AG09309 (cell line): ENCODE results near the gene CEMIP.

Experiments
- DNase-seq: peaks from one replicate; pipeline ENCODE4 v3.0.0-alpha.2; 2010; ENCODE audit warnings: low read depth
- H3K4me3 ChIP-seq: 2 replicates; pipeline ENCODE4 v1.5.1; 2011; ENCODE audit warnings: mild to moderate bottlenecking, low read depth, low read length, moderate library complexity; ENCODE audit not compliant: control insufficient read depth
- TF ChIP-seq, protein P1 (sequence below): IDR thresholded peaks from 2 replicates; pipeline ENCODE4 v1.5.1; 2011; ENCODE audit warnings: mild to moderate bottlenecking, low read depth, low read length, inconsistent platforms; ENCODE audit not compliant: insufficient read depth, control insufficient read depth; ENCODE audit errors: missing control alignments

CEMIP gene

DNA sequence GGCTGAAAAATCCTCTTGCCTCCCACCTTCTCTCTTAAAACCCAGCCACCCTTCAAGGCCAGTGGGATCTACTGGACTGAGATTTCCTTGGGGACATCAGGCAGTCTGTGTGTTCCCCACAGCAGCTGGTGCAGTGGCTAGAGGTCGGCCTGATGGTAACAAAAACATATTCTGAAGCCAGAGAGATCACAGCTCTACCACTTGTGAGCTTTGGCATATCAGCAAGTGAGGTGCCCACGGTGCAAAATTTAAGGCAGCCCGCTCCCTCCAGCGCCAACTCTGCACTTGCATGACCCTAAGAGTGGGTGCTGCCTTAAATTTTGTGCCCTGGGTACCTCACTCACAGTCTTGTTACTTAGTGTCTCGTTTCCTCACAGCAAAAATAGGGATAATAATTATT lies 113.2 kb downstream of the CEMIP start:
- no peak for DNase-seq
- no peak overlapping the region for H3K4me3 ChIP-seq
- TF ChIP-seq, protein P1, sequence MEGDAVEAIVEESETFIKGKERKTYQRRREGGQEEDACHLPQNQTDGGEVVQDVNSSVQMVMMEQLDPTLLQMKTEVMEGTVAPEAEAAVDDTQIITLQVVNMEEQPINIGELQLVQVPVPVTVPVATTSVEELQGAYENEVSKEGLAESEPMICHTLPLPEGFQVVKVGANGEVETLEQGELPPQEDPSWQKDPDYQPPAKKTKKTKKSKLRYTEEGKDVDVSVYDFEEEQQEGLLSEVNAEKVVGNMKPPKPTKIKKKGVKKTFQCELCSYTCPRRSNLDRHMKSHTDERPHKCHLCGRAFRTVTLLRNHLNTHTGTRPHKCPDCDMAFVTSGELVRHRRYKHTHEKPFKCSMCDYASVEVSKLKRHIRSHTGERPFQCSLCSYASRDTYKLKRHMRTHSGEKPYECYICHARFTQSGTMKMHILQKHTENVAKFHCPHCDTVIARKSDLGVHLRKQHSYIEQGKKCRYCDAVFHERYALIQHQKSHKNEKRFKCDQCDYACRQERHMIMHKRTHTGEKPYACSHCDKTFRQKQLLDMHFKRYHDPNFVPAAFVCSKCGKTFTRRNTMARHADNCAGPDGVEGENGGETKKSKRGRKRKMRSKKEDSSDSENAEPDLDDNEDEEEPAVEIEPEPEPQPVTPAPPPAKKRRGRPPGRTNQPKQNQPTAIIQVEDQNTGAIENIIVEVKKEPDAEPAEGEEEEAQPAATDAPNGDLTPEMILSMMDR = no peak

DNA sequence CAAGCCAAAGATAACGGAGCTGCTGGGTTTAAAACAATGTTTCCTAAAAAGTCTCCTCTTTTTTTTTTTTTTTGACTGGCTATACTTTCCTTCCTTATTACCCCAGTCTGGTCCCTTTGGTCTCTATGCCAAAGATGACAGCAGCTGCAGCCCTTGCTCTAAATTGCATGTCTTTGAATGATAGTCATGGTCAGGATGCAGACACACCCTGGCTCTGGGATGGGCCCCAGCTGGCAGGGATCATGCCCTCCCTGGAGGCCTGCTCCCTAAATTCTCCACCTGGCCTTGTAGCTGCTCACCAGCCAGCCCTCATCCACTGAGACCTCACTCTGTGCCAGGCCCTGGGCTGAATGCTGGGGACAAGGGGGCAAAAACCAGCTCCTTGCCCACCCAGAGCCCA lies 114.6 kb downstream of the CEMIP start:
- TF ChIP-seq, protein P1 = no peak
- DNase-seq = no peak
- no peak overlapping the region for H3K4me3 ChIP-seq

- no peak overlapping the region for H3K4me3 ChIP-seq
- no peak for DNase-seq
- TF ChIP-seq, protein P1 = no peak
These were observed 115.9 kb downstream of the CEMIP start for GRCh38 chr15:80895091-80895490.

DNA sequence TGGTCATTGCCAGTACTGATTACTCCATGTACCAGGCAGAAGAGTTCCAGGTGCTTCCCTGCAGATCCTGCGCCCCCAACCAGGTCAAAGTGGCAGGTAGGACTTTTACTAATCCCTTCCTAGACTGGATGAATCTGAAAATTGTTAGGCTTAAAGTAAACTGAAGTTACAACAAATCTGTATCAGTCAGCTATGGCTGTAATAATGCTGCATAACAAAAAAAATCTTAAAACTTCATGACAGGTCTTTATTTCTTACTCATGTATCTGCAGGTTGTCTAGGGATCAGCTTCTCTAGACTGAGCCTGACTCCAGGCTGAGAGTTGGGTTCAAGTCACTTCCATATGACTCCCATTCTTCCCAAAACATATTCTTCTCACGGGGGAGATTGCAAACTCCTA lies 116.8 kb downstream of the CEMIP start:
- H3K4me3 ChIP-seq = no peak overlapping the region
- no peak for DNase-seq
- TF ChIP-seq, protein P1 = no peak

- TF ChIP-seq, protein P1 = no peak
- DNase-seq = no peak
- H3K4me3 ChIP-seq = no peak overlapping the region
These were observed 118.9 kb downstream of the CEMIP start for GRCh38 chr15:80898040-80898439.

GRCh38 chr15:80902298-80902801 lies 123.2 kb downstream of the CEMIP start:
- no peak for DNase-seq
- TF ChIP-seq, protein P1 = no peak
- no peak overlapping the region for H3K4me3 ChIP-seq

- TF ChIP-seq, protein P1 = no peak
- no peak overlapping the region for H3K4me3 ChIP-seq
- no peak for DNase-seq
These were observed 125.8 kb downstream of the CEMIP start for GRCh38 chr15:80904998-80905397.
